CD14-positive monocyte (primary cell): ENCODE measurements around the gene BIN1. TPM values are rescaled to one million over a fixed set of nuclear protein-coding genes. Genes with fewer than 3 reads are reported as not detected.

Experiments
- DNase-seq, 3 donors: peaks; one replicate each; pipeline ENCODE4 v3.0.0-alpha.2; 2011 to 2022
- H2AFZ ChIP-seq: 2 replicates; pipeline ENCODE4 v1.6.0; 2012; ENCODE audit warnings: mild to moderate bottlenecking, low read depth, low read length, inconsistent platforms; ENCODE audit not compliant: insufficient read depth, poor library complexity, severe bottlenecking
- H3K27ac ChIP-seq, 2 donors: 1 replicate in 1 of 2; 2 replicates in 1 of 2; pipeline ENCODE4 v1.5.1; 2012 to 2013; ENCODE audit warnings: low read length in 2 of 2, control low read depth in 1 of 2, inconsistent platforms in 1 of 2, low read depth in 1 of 2, mild to moderate bottlenecking in 1 of 2
- H3K27me3 ChIP-seq, 2 donors: one replicate each; pipeline versions ENCODE4 v1.6.0 to v1.6.1; 2011 to 2013; ENCODE audit warnings: low read length in 2 of 2; ENCODE audit not compliant: control insufficient read depth in 2 of 2, insufficient read depth in 2 of 2
- H3K36me3 ChIP-seq, 2 donors: replicated peaks in 1 of 2; 1 replicate in 1 of 2; 2 replicates in 1 of 2; pipeline versions ENCODE4 v1.5.1 to v1.6.1; 2012 to 2013; ENCODE audit warnings: low read length in 2 of 2, control low read depth in 1 of 2, inconsistent platforms in 1 of 2, mild to moderate bottlenecking in 1 of 2; ENCODE audit not compliant: insufficient read depth in 2 of 2, control insufficient read depth in 1 of 2
- H3K4me1 ChIP-seq, 2 donors: 1 replicate in 1 of 2; 2 replicates in 1 of 2; pipeline versions ENCODE4 v1.5.1 to v1.6.1; 2012 to 2013; ENCODE audit warnings: low read length in 2 of 2, control low read depth in 1 of 2, inconsistent platforms in 1 of 2, mild to moderate bottlenecking in 1 of 2, moderate library complexity in 1 of 2; ENCODE audit not compliant: insufficient read depth in 2 of 2, control insufficient read depth in 1 of 2
- H3K4me2 ChIP-seq: replicated peaks from 2 replicates; pipeline ENCODE3; 2012; ENCODE audit warnings: low read length, moderate library complexity, mild to moderate bottlenecking; ENCODE audit not compliant: poor library complexity, severe bottlenecking; ENCODE audit errors: extremely low read depth
- H3K4me3 ChIP-seq, 3 experiments: fragments of 200-600 bp in 1 of 3; sonication (generic) in 1 of 3; replicated peaks in 1 of 3; 1 replicate in 2 of 3; 2 replicates in 1 of 3; pipeline ENCODE4 v1.5.1; 2011 to 2013; ENCODE audit warnings: low read length in 3 of 3, mild to moderate bottlenecking in 3 of 3, control low read depth in 2 of 3, low read depth in 2 of 3, inconsistent platforms in 1 of 3, moderate library complexity in 1 of 3
- H3K79me2 ChIP-seq: 2 replicates; pipeline ENCODE4 v1.6.0; 2012; ENCODE audit warnings: mild to moderate bottlenecking, control low read depth, inconsistent platforms, low read length, moderate library complexity; ENCODE audit not compliant: insufficient read depth
- H3K9ac ChIP-seq: 2 replicates; pipeline ENCODE4 v1.6.0; 2017; ENCODE audit warnings: low read length, mild to moderate bottlenecking; ENCODE audit not compliant: insufficient read depth, poor library complexity, severe bottlenecking
- H3K9me3 ChIP-seq, 2 donors: replicated peaks in 1 of 2; 1 replicate in 1 of 2; 2 replicates in 1 of 2; pipeline versions ENCODE4 v1.5.1 to v1.6.1; 2012 to 2013; ENCODE audit warnings: low read length in 2 of 2, control low read depth in 1 of 2; ENCODE audit not compliant: control insufficient read depth in 1 of 2, insufficient read depth in 1 of 2
- H4K20me1 ChIP-seq: 2 replicates; pipeline ENCODE4 v1.6.0; 2012; ENCODE audit warnings: mild to moderate bottlenecking, low read length, control low read depth, moderate library complexity; ENCODE audit not compliant: insufficient read depth
- H3K27ac Mint-ChIP-seq, 7 donors: one replicate each; pipeline ENCODE4 v1.8.0; 2020; ENCODE audit warnings: mild to moderate bottlenecking in 7 of 7, mixed read lengths in 7 of 7, moderate library complexity in 6 of 7, inconsistent platforms in 2 of 7
- H3K27me3 Mint-ChIP-seq, 3 donors: one replicate each; pipeline ENCODE4 v1.8.0; 2021 to 2022; ENCODE audit warnings: low read depth in 3 of 3, mild to moderate bottlenecking in 3 of 3, mixed read lengths in 3 of 3, moderate library complexity in 3 of 3, inconsistent platforms in 1 of 3
- H3K36me3 Mint-ChIP-seq, 2 donors: one replicate each; pipeline ENCODE4 v1.8.0; 2020; ENCODE audit warnings: mixed read lengths in 2 of 2, inconsistent platforms in 1 of 2, mild to moderate bottlenecking in 1 of 2
- H3K4me1 Mint-ChIP-seq: one replicate; pipeline ENCODE4 v1.8.0; 2020; ENCODE audit warnings: mild to moderate bottlenecking, mixed read lengths
- H3K4me3 Mint-ChIP-seq, 2 donors: one replicate each; pipeline ENCODE4 v1.8.0; 2020; ENCODE audit warnings: mild to moderate bottlenecking in 2 of 2, mixed read lengths in 2 of 2, moderate library complexity in 1 of 2
- H3K9me3 Mint-ChIP-seq, 7 donors: one replicate each; pipeline ENCODE4 v1.8.0; 2020 to 2022; ENCODE audit warnings: mixed read lengths in 7 of 7, mild to moderate bottlenecking in 6 of 7, moderate library complexity in 6 of 7, inconsistent platforms in 2 of 7
- WGBS: methylation state at CpG from one replicate; pipeline ENCODE4 v1.1.5; 2013; ENCODE audit warnings: missing lambda C conversion rate; ENCODE audit not compliant: insufficient coverage; 5-methylcytosine and 5-hydroxymethylcytosine counted together
- intact Hi-C, 2 donors: fragments of 100-400 bp; cut with micrococcal nuclease; formaldehyde crosslinking; loops; one replicate each; pipeline versions ENCODE4 v1.15.0 to v1.15.1; 2023
- polyA plus RNA-seq, 3 donors: library from polyadenylated mRNA; depleted of rRNA in 1 of 3; unstranded in 2 of 3; stranded (reverse) in 1 of 3; fragments of 300-500 nt in 2 of 3; fragments of >200 nt in 1 of 3; fragmentation: Illumina TruSeq in 2 of 3; gene quantifications; 1 replicate in 2 of 3; 2 replicates in 1 of 3; pipeline ENCODE4 v1.2.3, GENCODE V29; 2012 to 2021
- TF ChIP-seq, protein P1 (sequence below): fragments of 200-600 bp; IDR thresholded peaks from one replicate; pipeline ENCODE4 v1.8.0; 2022; ENCODE audit warnings: antibody characterized with exemption, mild to moderate bottlenecking

The BIN1 gene
- polyA plus RNA-seq, 3 donors: 3.4 to 7.5 (median 4.1) TPM

DNA sequence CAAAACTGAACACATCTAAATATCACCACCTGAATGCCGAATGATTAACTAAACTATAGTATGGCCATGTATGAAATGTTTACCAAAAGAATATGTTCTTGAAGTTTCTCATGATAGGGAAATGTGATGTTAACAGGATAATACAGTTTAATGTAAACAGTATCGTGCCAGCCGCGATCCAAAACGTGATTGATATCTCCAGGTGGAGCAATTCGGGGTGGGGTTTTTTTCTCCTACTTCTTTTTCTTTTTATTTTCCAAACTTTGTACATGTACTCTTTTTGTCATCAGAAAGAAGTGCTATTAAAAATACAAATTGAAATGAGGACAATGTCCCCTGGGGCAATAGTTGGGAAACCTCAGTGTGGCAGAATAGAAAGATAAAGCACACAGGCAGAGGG lies 4.0 kb upstream of the BIN1 start:
- no peak for DNase-seq
- TF ChIP-seq, protein P1, sequence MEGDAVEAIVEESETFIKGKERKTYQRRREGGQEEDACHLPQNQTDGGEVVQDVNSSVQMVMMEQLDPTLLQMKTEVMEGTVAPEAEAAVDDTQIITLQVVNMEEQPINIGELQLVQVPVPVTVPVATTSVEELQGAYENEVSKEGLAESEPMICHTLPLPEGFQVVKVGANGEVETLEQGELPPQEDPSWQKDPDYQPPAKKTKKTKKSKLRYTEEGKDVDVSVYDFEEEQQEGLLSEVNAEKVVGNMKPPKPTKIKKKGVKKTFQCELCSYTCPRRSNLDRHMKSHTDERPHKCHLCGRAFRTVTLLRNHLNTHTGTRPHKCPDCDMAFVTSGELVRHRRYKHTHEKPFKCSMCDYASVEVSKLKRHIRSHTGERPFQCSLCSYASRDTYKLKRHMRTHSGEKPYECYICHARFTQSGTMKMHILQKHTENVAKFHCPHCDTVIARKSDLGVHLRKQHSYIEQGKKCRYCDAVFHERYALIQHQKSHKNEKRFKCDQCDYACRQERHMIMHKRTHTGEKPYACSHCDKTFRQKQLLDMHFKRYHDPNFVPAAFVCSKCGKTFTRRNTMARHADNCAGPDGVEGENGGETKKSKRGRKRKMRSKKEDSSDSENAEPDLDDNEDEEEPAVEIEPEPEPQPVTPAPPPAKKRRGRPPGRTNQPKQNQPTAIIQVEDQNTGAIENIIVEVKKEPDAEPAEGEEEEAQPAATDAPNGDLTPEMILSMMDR: no peak
- Histone ChIP-seq H3K79me2 (no peaks in the 10 kb centered on the region), H2AFZ (no peak overlapping the region), H3K9ac (no peak overlapping the region), H3K4me2 (no peak overlapping the region), H3K4me3 (no peak overlapping the region), H3K9me3 (no peaks in the 10 kb centered on the region), H3K27me3 (peaks cover 4 to 15% of the 10 kb centered on the region in 2 donors), H4K20me1 (no peaks in the 10 kb centered on the region), H3K4me1 (peaks cover 13 to 16% of the 10 kb centered on the region in 2 donors), H3K27ac (no peak overlapping the region), H3K36me3 (no peaks in the 10 kb centered on the region)
- Mint-ChIP-seq H3K27me3 (peaks cover 11 to 26% (median 11%) of the 10 kb centered on the region in 3 donors), H3K4me1 (peaks cover 8% of the 10 kb centered on the region), H3K4me3 (no peak overlapping the region), H3K27ac (no peak overlapping the region), H3K36me3 (no peaks in the 10 kb centered on the region), H3K9me3 (no peaks in the 10 kb centered on the region)
- intact Hi-C loops: no loop called here
- WGBS: no CpG with 5 or more reads among the region's 6 CpGs

DNA sequence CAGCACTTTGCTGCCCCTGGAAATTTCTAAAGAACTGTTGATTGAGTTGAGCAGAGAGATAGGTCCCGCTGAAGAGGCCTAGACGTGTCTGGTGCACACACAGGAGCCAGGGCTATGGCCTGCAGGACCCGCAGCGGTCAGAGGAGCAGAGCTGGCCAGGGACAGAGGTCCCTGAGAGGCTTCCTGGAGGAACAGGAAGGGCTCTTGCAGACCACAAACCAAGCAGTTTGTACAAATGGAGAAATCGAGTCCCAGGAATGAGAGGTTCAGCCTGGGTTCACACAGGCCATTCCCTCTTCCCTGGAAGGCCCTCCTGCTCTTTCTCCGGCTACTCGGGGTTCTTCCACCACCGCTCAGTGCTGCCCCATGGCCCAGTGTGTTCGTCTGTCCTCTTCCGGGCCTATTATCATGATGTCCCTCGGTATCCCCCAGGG lies 1.2 kb upstream of the BIN1 start:
- Histone ChIP-seq H3K79me2 (no peaks in the 10 kb centered on the region), H3K27me3 (peaks cover 4 to 30% of the 10 kb centered on the region in 2 donors), H4K20me1 (no peaks in the 10 kb centered on the region), H3K9me3 (no peaks in the 10 kb centered on the region), H3K9ac (no peak overlapping the region), H2AFZ (no peak overlapping the region), H3K4me3 (no peak overlapping the region), H3K27ac (no peak overlapping the region), H3K4me1 (peaks cover 20 to 23% of the 10 kb centered on the region in 2 donors), H3K4me2 (peak overlapping the region; percentile 96), H3K36me3 (no peaks in the 10 kb centered on the region)
- H3K4me3 Mint-ChIP-seq: peak overlapping the region; percentile 82 to 90
- H3K36me3 Mint-ChIP-seq: no peaks in the 10 kb centered on the region
- peaks cover 10% of the 10 kb centered on the region for H3K4me1 Mint-ChIP-seq
- H3K9me3 Mint-ChIP-seq: no peaks in the 10 kb centered on the region
- peaks cover 20 to 45% (median 26%) of the 10 kb centered on the region in 3 donors for H3K27me3 Mint-ChIP-seq
- 92% methylated on average over 10 of the region's 11 CpGs for WGBS
- no peak overlapping the region for H3K27ac Mint-ChIP-seq
- intact Hi-C loops: loop anchor here in 1 of 2 donors (5.0 kb wide), 1 partner anchor 36 kb away; no protein-coding TSS in a partner anchor
- DNase-seq: no peak
- TF ChIP-seq, protein P1: no peak
